KBM-7 (cell line): ENCODE data around the gene ARAP3.
A peak's percentile ranks its signal among the peaks of the same experiment; 100 is the strongest.
"Not testable (repeated sequence)": the region's sequence is repeated elsewhere in the genome, so short reads cannot be mapped to it uniquely, and the experiment has no call there.

ENCODE experiments used
- DNase-seq: peaks from one replicate; pipeline ENCODE4 v3.0.0-alpha.2; 2015
- in situ Hi-C: fragments of 300-500 bp; cut with MboI; formaldehyde crosslinking; loops from 2 replicates; pipeline ENCODE4 v1.14.3; 2020; ENCODE audit warnings: low sequenced_read_pairs, low pct_unique_long_range_greater_than_20kb, mixed read lengths

ARAP3 gene

DNA sequence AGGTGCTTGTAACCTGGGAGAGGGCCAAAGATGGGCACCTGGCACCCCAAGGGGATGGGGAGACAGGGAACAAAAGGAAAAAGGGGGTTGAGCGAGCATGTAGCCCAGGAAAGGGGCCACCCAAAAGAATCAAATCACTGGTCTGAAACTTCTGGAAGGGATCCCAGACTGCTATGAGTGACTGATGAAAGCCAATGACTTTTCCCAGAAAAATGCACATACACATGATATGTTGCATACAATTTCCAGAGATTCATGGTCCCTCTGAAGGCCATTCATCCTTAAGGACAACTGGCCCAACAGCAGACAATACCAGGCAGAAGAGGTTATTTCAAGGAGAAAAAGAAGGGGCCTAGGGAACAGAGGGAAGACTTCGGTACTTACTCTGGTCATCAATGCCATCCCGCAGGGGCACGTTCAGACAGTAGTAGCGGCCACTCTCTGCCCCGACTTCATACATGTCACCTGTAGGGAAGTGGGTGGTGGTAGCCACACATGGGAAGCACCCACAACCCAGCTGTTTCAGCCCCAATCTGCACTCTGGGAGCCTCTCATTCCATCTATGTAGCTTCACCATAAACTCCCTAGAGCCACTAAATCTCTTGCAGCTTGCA lies 53.7 kb downstream of the ARAP3 start:
- no peak for DNase-seq
- in situ Hi-C loops, result no loop called here

DNA sequence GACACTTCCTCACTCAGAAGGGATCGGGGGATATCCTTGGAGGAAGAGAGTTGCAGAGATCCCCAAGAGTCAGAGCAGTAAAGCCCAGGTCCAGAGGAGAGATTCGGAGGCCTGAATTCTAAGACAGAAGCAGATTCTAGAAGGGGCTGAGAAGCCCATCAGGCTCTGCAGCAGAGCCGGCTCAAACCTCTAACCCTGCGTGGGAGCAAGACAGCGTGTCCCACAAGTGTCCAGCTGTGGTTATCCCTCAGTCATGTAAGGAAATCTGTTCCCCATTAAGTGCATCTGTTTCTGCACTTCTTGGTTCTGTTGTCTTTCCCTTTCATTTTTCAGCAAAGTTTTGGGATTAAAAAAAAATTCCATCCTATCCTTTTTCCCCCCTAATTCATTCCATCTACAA lies 58.4 kb downstream of the ARAP3 start:
- in situ Hi-C loops, result no loop called here
- no peak for DNase-seq

- peak; percentile 64 for DNase-seq
- in situ Hi-C loops, result no loop called here
Observed at GRCh38 chr5:141623186-141623585, 58.8 kb downstream of the ARAP3 start.

DNA sequence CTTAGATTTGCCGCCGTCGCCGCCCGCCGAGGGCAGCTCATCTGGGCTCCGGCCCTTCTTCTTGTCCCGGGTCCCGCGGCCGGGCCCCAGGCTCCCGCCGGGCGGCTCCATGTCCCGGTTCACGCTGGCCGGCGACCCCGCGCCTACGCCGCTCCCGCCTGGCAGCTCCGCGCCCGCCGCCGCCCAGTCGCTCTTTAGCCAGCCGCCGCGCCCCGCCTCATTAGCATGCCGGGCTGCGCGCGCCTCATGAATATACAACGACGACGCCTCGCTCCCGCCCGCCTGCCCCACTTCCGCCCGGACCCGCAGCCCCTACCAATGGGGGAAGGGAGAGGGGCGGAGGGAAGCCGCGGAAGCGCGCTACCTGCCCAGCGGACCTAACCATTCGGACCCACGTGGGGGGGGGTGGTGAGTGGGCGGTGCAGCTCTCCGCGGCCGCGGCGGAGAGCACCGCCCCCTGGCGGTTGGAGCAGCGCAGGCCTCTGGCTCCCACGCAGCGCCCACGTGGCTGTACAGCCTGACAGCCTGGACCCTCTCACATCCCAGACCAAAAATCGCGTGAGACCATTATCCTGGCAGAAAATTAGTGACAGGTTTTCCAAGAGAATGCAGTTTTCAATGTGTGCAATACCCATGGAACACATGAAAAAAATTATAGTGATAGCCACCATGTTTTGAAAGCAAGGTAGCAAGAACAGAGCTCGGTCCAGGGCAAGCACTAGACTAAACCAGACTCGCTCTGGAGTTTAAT lies 63.1 kb downstream of the ARAP3 start, which contains the start of gene DIAPH1:
Gene DIAPH1 (minus strand): TSS at position 197 of the 751 bp plus-strand sequence. CDS start 86 bp downstream, at position 111.
- peak; percentile 97 for DNase-seq
- in situ Hi-C loops, result no loop called here

GRCh38 chr5:141618030-141618803 lies 63.8 kb downstream of the ARAP3 start:
- in situ Hi-C loops, result no loop called here
- peak; percentile 75 for DNase-seq

GRCh38 chr5:141617682-141618029 lies 64.4 kb downstream of the ARAP3 start:
- no peak for DNase-seq

DNA sequence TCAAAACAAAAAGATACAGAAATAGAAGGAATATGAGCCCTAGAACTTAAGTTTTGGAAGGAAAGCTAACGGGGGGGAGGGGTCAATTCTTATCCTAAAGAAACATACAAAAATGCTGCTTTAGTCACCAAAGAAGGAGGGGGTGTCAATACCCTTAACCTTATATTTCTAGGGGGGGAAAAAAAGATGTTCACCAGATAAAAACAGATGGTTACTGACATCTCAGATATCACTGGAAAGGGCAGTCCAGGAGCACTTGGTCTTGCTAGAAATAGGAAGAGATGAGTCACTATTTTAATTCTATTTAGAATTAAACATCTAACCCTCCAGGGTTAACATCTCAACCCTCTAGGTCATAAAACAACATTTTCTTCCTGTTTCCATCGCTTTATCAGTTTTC lies 64.9 kb downstream of the ARAP3 start:
- in situ Hi-C loops, result no loop called here

More at GRCh38 chr5:141617682-141618029, 64.4 kb downstream of the ARAP3 start:
- in situ Hi-C loops, result no loop called here

GRCh38 chr5:141615991-141616720 lies 65.9 kb downstream of the ARAP3 start:
- no peak for DNase-seq
- in situ Hi-C loops, result no loop called here

More for the DNA sequence above, 64.9 kb downstream of the ARAP3 start:
- no peak for DNase-seq

DNA sequence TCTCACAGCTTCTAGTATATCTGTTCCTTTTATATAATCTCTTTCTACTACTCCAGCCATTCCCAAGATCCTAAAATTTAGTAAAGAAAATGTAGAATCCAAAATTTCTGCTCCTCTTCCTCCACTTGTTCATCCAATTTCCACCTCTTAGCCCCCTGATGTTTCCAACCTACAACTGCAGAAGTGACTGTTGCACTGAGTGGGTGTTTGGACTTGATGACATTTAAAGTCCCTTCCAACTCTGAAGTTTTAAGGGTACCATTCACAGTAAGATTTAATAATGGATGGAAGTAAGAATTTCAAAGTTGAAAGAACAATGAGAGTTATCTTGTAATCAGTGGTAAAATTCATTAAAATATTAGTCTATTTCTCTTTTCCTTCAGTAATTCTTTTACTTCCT lies 68.7 kb downstream of the ARAP3 start:
- no peak for DNase-seq
- in situ Hi-C loops, result no loop called here

DNA sequence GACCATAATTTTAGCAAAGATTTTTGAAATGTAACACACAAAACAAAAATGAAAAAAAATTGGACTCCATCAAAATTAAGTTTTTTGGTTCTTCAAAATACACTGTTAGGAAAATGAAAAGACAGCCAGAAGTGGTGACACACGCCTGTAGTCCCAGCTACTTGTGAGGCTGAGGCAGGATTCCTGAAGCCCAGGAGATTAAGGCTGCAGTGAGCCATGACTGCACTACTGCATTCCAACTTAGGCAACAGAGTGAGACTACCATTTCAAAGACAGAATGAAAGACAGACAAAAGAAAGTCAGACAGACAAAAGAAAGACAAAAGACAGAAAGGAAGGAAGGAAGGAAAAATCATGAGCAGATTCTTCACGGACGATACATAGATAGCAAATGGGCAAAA lies 70.7 kb downstream of the ARAP3 start:
- in situ Hi-C loops, result no loop called here
- DNase-seq, result no peak

DNA sequence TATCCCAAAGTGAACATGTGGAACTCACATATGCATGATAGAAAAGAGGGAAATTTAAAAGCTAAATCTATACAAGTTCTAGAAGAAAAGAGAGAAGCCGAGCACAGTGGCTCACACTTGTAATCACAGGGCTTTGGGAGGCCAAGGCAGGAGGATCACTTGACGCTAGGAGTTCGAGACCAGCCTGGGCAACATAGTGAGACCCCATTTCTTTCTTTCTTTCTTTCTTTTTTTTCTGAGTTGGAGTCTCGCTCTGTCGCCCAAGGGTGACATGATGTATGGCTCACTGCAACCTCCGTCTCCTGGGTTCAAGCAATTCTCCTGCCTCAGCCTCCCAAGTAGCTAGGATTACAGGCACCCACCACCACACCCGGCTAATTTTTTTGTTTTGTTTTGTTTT lies 72.1 kb downstream of the ARAP3 start:
- DNase-seq, in situ Hi-C loops: not testable (repeated sequence)

DNA sequence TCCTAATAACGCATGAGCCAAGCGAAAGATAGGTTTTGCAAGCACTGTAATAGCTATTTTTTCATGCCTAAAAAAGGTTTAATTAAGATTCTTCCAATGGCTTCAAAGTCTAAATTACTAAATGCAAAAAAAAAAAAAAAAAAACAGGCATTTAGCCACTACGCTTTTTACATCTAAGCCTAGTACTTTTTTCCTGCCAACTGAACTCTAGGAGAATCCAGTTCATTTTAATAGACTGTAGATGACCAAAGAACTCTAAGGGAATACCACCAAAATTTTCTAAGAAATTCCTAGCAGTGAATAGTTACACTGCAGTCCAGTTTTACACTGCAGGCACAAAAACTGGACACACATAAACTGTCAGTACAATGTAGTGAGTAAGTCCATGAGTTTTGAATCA lies 73.0 kb downstream of the ARAP3 start:
- no peak for DNase-seq
- in situ Hi-C loops, result no loop called here

GRCh38 chr5:141608557-141608956 lies 73.5 kb downstream of the ARAP3 start:
- in situ Hi-C loops, result no loop called here
- no peak for DNase-seq

DNA sequence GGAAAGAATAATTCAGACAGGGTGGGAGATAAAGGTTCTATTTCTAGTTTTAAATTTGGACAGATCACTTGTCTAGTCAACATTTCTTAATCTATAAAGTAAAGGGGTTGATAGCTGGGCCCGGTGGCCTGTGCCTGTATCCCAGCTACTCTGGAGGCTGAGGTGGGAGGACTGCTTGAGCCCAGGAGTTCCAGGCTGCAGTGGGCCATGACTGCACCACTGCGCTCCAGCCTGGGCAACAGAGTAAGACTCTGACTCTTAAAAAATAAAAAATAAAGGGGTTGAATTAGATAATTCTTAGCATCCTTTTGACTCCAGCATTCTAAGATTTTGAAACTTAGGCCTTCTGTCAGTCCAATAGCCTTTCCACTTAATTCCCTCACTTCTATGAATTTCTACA lies 74.0 kb downstream of the ARAP3 start:
- in situ Hi-C loops, result no loop called here
- DNase-seq, result no peak

GRCh38 chr5:141605523-141606277 lies 76.3 kb downstream of the ARAP3 start:
- in situ Hi-C loops, result no loop called here
- DNase-seq, result peak; percentile 97

- in situ Hi-C loops, result no loop called here
- peak; percentile 78 for DNase-seq
Observed at GRCh38 chr5:141603923-141604717, 77.9 kb downstream of the ARAP3 start.
